Superior temporal gyrus (tissue), 1 donor: ENCODE measurements around the gene TTI1.
"Not testable (repeated sequence)": the region's sequence is repeated elsewhere in the genome, so short reads cannot be mapped to it uniquely, and the experiment has no call there.

ENCODE experiments used
- DNase-seq: peaks from one replicate; pipeline ENCODE4 v3.0.0-alpha.2; 2016; ENCODE audit errors: extremely low spot score

The TTI1 gene

GRCh38 chr20:38009416-38009815, 23.8 kb downstream of the TTI1 start:
- DNase-seq: not testable (repeated sequence)

GRCh38 chr20:38008233-38008944, 24.9 kb downstream of the TTI1 start:
- DNase-seq: no peak

- no peak for DNase-seq
Measured at GRCh38 chr20:38007526-38007925, 25.7 kb downstream of the TTI1 start.

GRCh38 chr20:38005903-38006302, 27.4 kb downstream of the TTI1 start:
- no peak for DNase-seq

DNA sequence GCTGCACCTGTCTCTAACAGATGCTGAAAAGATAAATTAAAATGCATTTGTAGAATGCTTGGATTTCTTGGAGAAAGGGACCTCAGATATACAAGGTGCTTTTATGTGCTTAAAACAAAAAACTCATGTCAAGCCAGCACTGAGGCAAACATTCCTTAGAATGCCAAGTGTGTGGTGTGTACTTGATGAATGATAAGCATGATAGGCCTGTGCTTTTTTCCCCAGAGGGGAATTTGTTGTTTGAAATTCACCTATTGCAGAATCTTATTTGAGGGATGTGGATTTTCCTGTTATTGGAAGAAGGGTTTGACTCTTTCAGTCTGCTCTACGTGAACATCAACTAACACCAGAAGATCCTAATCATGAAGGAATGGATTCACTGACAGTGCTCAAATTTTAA, 28.8 kb downstream of the TTI1 start:
- no peak for DNase-seq

DNA sequence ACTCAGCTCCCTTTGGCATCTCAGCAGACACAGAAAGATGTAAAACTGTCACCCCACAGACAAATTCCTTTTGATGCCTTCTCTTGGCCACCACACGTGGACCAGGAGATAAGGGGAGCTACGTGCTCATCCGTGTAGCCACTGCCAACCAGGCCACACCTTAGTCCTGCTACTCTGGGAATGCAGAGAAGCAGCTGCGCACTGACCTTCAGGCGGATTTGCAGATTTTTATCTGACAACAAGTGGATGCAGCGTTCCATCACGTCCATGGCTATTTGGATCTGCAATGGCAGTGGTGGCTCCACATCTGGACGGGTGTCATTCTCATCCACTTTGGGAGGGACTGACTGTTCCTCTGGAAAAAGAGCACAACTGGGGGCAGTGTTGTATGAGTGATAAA, 30.8 kb downstream of the TTI1 start:
- no peak for DNase-seq

DNA sequence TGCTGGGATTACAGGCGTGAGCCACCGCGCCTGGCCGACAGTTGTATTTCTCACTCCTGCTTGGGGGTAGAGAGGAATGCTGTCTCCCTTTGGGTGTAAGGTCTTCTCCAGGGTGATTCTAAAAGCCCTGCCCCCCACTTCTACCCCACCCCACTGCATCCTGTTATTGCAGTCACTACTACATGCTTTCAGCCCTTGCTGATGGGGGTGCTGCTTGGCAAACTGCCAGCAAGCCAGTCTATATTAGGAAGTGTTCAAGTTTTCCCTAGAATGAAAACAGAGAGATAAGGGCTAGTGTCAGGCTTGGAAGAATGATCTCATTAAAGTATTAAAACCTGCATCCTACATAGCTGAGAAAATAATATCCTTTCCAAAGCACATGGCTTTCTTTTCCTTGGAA, 31.3 kb downstream of the TTI1 start:
- DNase-seq: no peak

DNA sequence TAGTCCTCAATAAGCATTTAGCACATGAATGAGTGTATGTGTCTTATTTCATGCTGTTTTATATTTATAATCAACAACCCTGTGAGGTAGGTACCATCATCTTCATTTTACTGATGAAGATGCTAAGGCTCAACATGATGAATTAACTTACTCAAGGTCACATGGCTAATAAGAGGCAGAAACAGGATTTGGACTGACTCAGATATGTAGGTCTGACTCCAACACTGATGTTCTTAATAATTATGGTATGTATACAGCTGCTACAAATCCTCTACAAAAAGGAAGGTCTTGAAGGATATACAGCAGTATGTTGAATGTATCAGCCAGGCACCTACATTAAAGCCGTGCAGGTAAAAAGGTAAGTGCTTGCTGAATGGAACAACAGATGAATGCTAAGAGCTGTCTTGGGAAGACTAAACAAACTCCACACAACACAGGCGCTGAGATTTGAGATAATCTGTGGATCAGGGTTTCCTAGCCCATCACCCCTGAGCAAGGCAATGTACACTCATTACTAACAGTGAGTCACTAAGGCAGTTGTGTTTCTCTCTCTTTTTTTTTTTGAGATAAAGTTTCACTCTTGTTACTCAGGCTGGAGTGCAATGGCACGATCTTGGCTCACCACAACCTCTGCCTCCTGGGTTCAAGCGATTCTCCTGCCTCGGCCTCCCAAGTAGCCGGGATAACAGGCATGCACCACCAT, 31.9 kb downstream of the TTI1 start:
- DNase-seq: no peak

DNA sequence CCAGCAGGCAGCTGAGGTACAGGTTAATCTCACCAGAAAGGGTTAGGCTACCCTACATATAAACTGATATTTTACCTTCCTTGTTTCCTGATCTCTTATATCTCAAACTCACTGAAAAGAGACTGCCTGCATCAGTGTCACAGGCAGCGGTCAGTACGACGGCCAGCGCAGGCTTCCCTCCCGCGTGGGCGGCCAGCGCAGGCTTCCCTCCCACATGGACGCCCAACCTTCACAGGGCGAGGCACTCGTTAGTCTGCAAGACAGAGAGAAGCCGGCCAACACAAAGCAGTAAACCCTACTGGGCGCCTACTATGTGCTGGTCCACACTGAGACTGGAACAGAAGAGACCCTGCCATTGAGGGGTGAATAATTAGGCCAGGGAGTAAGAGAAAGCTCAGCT, 33.0 kb downstream of the TTI1 start:
- no peak for DNase-seq

- DNase-seq: peak; percentile 89
Measured at GRCh38 chr20:37999526-38000263, 33.6 kb downstream of the TTI1 start.

GRCh38 chr20:37997516-37997915, 35.7 kb downstream of the TTI1 start:
- peak; percentile 52 for DNase-seq

- DNase-seq: no peak
Measured at GRCh38 chr20:37995856-37996605, 37.2 kb downstream of the TTI1 start.

DNA sequence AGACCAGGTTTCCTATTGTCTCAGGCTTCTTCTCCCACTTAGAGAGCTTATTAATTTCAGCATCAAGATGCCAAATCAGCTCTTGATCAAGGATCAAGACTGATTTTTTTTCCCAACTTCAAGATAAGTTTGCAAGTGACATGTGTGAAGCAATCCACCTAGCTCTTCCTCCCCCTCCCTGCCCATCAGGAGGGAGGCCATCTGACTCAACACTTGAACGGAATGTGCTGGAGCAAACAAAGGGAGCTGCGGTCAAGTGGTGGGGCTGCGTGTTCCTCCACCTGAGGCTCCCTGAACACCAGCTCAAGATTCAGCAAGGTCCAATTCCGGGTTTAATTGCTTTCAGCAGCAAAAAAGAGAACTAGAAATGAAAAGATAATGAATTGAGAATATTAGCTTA, 38.7 kb downstream of the TTI1 start:
- DNase-seq: no peak

GRCh38 chr20:37992802-37993409, 40.4 kb downstream of the TTI1 start:
- no peak for DNase-seq

DNA sequence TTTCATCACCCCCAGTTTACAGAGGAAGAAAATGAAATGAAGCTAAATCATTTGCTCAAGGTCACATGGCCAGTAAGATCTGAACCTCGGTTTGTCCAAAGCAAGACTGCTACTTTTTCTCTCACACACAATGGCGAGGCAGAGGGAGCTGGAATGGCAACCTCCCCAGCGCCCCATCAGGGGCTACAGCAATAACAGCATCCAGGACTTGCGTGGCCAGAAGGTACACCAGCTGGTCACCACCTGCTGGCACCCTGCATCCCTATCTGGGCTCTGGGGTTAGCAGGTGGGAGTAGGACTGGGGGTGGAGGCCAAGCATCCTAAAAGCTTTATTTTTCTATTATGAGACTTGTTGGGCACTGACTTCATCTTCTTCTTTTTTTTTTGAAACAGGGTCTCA, 41.3 kb downstream of the TTI1 start:
- no peak for DNase-seq

DNA sequence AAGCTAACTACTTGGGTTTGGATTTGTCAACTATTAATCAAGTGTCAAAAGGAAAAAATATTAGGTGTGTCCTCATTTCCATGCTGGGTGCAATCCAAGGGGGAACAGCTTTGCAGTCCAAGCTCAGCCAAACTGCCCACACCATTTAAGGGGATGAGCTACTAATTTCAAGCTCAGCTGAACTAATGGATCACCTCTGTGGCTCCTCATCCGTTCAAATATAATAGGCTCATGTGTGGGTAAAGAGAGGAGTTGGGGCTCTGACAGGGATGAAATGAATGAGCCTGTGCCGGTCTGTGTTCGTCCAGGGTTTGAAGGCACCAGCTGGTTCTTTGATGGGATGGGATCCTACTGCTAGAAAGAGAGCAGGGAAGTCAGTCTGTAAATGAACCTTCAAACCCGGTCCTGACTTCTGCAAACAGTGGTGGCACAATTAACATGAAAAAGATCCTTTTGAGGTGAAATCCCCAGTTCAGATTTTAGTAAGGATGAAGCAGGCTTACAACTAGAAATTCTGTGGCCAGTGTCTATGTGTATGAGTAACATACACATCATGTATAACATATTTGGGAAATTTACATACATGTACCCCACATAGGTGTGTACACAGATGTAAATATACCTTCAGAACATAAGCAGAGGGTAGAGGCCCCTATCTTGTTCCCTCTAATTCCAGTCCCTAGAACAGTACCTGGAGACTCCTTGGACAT, 41.9 kb downstream of the TTI1 start:
- no peak for DNase-seq

DNA sequence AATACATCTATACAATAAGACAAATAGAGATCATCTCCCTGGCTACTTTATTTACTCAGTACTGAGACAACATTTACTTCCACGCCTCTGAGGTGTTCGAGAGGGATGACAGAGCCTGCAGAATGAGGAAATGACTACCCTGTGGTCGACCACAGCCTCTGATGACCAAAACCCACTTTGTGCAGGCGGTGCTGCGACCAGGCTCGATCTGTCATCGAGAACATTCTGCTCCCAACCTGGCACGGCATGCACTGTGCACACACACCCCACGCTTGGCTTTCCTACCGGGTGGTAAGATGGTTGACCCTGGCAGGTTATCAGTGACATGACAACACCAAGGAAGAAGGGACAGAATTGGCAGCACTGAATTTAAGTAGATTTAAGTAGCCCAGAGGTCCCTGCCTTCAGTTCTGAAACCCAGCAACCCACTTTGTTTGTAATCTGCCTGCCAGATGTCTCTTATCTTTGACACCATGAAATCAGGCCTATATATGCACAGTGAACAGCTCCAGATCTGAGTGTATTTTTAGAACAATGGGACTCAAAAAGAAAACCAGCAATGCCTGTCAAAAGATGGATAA, 42.6 kb downstream of the TTI1 start:
- no peak for DNase-seq

- DNase-seq: no peak
Measured at GRCh38 chr20:37989601-37990295, 43.5 kb downstream of the TTI1 start.

DNA sequence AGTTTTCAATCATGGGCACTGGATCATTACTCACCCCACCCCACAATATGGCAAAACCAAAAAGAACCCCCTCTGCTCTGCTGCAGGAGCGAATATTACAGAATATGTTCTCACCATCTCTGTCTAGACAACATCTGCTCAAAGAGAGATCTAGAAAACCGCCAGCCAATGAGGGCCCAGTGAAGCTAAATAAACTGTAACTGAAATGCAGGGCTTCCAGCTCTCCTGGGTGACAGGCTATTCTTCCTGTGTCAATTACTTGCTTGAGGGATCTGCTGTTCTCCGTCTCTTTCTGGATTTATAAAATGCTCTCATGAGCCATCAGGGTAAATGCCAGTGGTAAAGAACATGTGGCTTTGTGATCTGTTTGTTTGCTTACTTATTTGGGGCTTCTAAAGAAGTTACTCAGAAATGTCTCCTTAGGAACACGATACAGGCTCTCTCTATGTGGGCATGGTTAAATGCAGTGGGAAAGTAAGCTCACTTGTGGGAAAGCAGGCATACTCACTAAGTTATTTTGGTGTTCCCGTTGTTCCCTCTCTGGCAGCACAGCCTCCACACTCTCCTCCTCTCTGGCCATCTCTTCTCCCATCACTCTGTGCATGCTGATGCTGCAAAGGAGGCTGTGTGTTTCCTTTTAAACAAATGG, 44.8 kb downstream of the TTI1 start:
- DNase-seq: peak; percentile 57
